PC-9 (cell line): ENCODE measurements around the gene ADAMTSL4. TPM values are rescaled to one million over a fixed set of nuclear protein-coding genes. Genes with fewer than 3 reads are reported as not detected.

Source experiments
- BruUV-seq: library from RNA; stranded (reverse); fragments of 400-500 nt; replicated peaks from 2 replicates; lab custom pipeline; 2021; lab: Mats Ljungman, UMichigan
- CTCF ChIA-PET: fragments of 300-600 bp; sonication (Branson Sonifier 250); formaldehyde crosslinking; loops from one replicate; lab custom pipeline; 2022; ENCODE audit warnings: antibody characterized with exemption; lab: Charles Lee
- POLR2A ChIA-PET: fragments of 300-600 bp; sonication (Branson Sonifier 250); formaldehyde crosslinking; loops from one replicate; lab custom pipeline; 2022; ENCODE audit warnings: antibody characterized with exemption; ENCODE audit not compliant: unreplicated experiment; lab: Charles Lee
- DNase-seq, 2 experiments: peaks; one replicate each; pipeline versions ENCODE4 v3.0.0 to v3.0.0-alpha.2; 2015 to 2022; ENCODE audit warnings: mixed read lengths in 1 of 2
- H2AFZ ChIP-seq: fragments of 200-600 bp; sonication (generic); 2 replicates; pipeline ENCODE4 v1.8.1; 2017; ENCODE audit warnings: antibody characterized with exemption
- H3F3A ChIP-seq: fragments of 200-600 bp; sonication (generic); 2 replicates; pipeline ENCODE4 v1.8.1; 2017; ENCODE audit warnings: antibody characterized with exemption, mild to moderate bottlenecking, low read depth; ENCODE audit not compliant: insufficient read depth
- H3K27ac ChIP-seq: fragments of 200-600 bp; sonication (generic); 2 replicates; pipeline ENCODE4 v1.6.1; 2016; ENCODE audit warnings: mixed run types
- H3K27me3 ChIP-seq: fragments of 200-600 bp; sonication (generic); 2 replicates; pipeline ENCODE4 v1.6.1; 2016; ENCODE audit warnings: low read depth, mixed run types; ENCODE audit not compliant: insufficient read depth
- H3K36me3 ChIP-seq: fragments of 200-600 bp; sonication (generic); 2 replicates; pipeline ENCODE4 v1.6.1; 2016; ENCODE audit warnings: low read depth, mixed run types
- H3K4me1 ChIP-seq: fragments of 200-600 bp; sonication (generic); replicated peaks from 2 replicates; pipeline ENCODE4 v1.6.1; 2016; ENCODE audit warnings: mixed run types; ENCODE audit not compliant: insufficient read depth
- H3K4me2 ChIP-seq: fragments of 200-600 bp; sonication (generic); 2 replicates; pipeline ENCODE4 v1.6.1; 2017; ENCODE audit warnings: mixed run types
- H3K4me3 ChIP-seq: fragments of 200-600 bp; sonication (generic); 2 replicates; pipeline ENCODE4 v1.6.1; 2016; ENCODE audit warnings: mixed run types
- H3K79me2 ChIP-seq: fragments of 200-600 bp; sonication (generic); 2 replicates; pipeline ENCODE4 v1.6.1; 2017; ENCODE audit warnings: low read depth, mixed run types
- H3K9me2 ChIP-seq: fragments of 200-600 bp; sonication (generic); 2 replicates; pipeline ENCODE4 v1.8.1; 2017; ENCODE audit warnings: mild to moderate bottlenecking; ENCODE audit not compliant: insufficient read depth
- H3K9me3 ChIP-seq: fragments of 200-600 bp; sonication (generic); 2 replicates; pipeline ENCODE4 v1.8.1; 2016; ENCODE audit warnings: low read depth; ENCODE audit not compliant: insufficient read depth
- H4K20me1 ChIP-seq: fragments of 200-600 bp; sonication (generic); 2 replicates; pipeline ENCODE4 v1.8.1; 2017; ENCODE audit not compliant: insufficient read depth
- CTCF ChIP-seq: fragments of 200-600 bp; sonication (generic); conservative IDR thresholded peaks from 2 replicates; pipeline ENCODE4 v1.6.1; 2017; ENCODE audit warnings: mixed run types, antibody characterized with exemption, mild to moderate bottlenecking, moderate library complexity
- EZH2 ChIP-seq: fragments of 200-600 bp; sonication (generic); IDR thresholded peaks from 2 replicates; pipeline ENCODE4 v1.8.0; 2017; ENCODE audit warnings: antibody characterized with exemption, low read depth
- intact Hi-C: fragments of 100-400 bp; cut with micrococcal nuclease; formaldehyde crosslinking; loops from one replicate; pipeline ENCODE4 v1.10.0; 2022; ENCODE audit not compliant: unreplicated experiment
- total RNA-seq: library from RNA; stranded (reverse); gene quantifications from 2 replicates; pipeline ENCODE4 v1.2.3, GENCODE V29; 2021

Gene ADAMTSL4
- total RNA-seq, 1 experiment from 2014 or later = 67.9 TPM

GRCh38 chr1:150530491-150531159 lies 18.6 kb upstream of the ADAMTSL4 start:
- Histone ChIP-seq H3K27me3 (no peaks in the 10 kb centered on the region), H3F3A (peaks cover under 1% of the 10 kb centered on the region), H3K27ac (no peak overlapping the region), H3K4me2 (no peak overlapping the region), H4K20me1 (no peaks in the 10 kb centered on the region), H2AFZ (no peak overlapping the region), H3K4me1 (peaks cover 2% of the 10 kb centered on the region), H3K4me3 (no peak overlapping the region), H3K9me3 (no peaks in the 10 kb centered on the region), H3K9me2 (no peaks in the 10 kb centered on the region), H3K36me3 (no peaks in the 10 kb centered on the region), H3K79me2 (no peaks in the 10 kb centered on the region)
- DNase-seq = no peak
- ChIA-PET CTCF (no interaction called here), POLR2A (interaction anchor here (0.7 kb wide), 1 partner anchor 9 kb away, joined by 3 read pairs; no protein-coding TSS in a partner anchor)
- TF ChIP-seq CTCF = no peak
- no peak for TF ChIP-seq EZH2
- intact Hi-C loops = loop anchor here (5.0 kb wide), 2 partner anchors 43 to 68 kb away; partner anchors contain the start of gene TARS2
- BruUV-seq = no TSS peak

GRCh38 chr1:150532860-150533259 lies 16.3 kb upstream of the ADAMTSL4 start:
- TF ChIP-seq EZH2 (no peak), CTCF (peak; percentile 32; the same call in 1 of the 2 replicates)
- H3K27me3 ChIP-seq = no peaks in the 10 kb centered on the region
- no peaks in the 10 kb centered on the region for H3K9me3 ChIP-seq
- H3K79me2 ChIP-seq = no peaks in the 10 kb centered on the region
- H3K4me2 ChIP-seq = no peak overlapping the region
- CTCF ChIA-PET = interaction anchor here (0.6 to 1.0 kb wide), 5 partner anchors 14 to 169 kb away, joined by 3 to 5 read pairs (median 4); partner anchors contain the start of gene RPRD2
- no peaks in the 10 kb centered on the region for H4K20me1 ChIP-seq
- H3K27ac ChIP-seq = no peak overlapping the region
- intact Hi-C loops = loop anchor here (5.0 kb wide), 2 partner anchors 46 to 71 kb away; partner anchors contain the start of gene TARS2
- H3K9me2 ChIP-seq = no peaks in the 10 kb centered on the region
- BruUV-seq = no TSS peak
- H3K4me3 ChIP-seq = no peak overlapping the region
- H2AFZ ChIP-seq = no peak overlapping the region
- POLR2A ChIA-PET = interaction anchor here (0.6 to 0.7 kb wide), 2 partner anchors 18 to 22 kb away, joined by 15 to 18 read pairs; no protein-coding TSS in a partner anchor
- peaks cover 24% of the 10 kb centered on the region for H3K4me1 ChIP-seq
- DNase-seq = no peak
- H3F3A ChIP-seq = peaks cover 23% of the 10 kb centered on the region
- no peaks in the 10 kb centered on the region for H3K36me3 ChIP-seq

GRCh38 chr1:150534002-150534401 lies 15.2 kb upstream of the ADAMTSL4 start:
- Histone ChIP-seq H2AFZ (no peak overlapping the region), H3F3A (peaks cover 23% of the 10 kb centered on the region; the same call in 1 of the 2 replicates), H3K27ac (no peak overlapping the region), H3K4me1 (peaks cover 33% of the 10 kb centered on the region), H3K9me3 (no peaks in the 10 kb centered on the region), H3K9me2 (no peaks in the 10 kb centered on the region), H3K4me2 (no peak overlapping the region), H3K27me3 (no peaks in the 10 kb centered on the region), H3K4me3 (no peak overlapping the region), H3K79me2 (no peaks in the 10 kb centered on the region), H3K36me3 (no peaks in the 10 kb centered on the region), H4K20me1 (no peaks in the 10 kb centered on the region)
- no peak for DNase-seq
- POLR2A ChIA-PET = interaction anchor here (0.6 kb wide), 1 partner anchor 19 kb away, joined by 8 read pairs; the partner anchor contains the start of gene FALEC
- no peak for TF ChIP-seq CTCF
- no peak for TF ChIP-seq EZH2
- intact Hi-C loops = loop anchor here (5.0 kb wide), 2 partner anchors 47 to 72 kb away; partner anchors contain the start of gene TARS2
- CTCF ChIA-PET = interaction anchor here (0.6 kb wide), 1 partner anchor 158 kb away, joined by 3 read pairs; no protein-coding TSS in a partner anchor
- BruUV-seq = no TSS peak
